ENCODE results near the gene FOXI2.

Gene FOXI2

GRCh38 chr10:127736915-127737562 lies at the start of gene FOXI2:
TSS of gene FOXI2 (plus strand) at chr10:127737185. CDS start at chr10:127737274, 89 bp downstream.
- no peak for DNase-seq

- DNase-seq = no peak
These were observed 49.4 kb upstream of the FOXI2 start for GRCh38 chr10:127687548-127687947.

- no peak for DNase-seq
These were observed 46.7 kb upstream of the FOXI2 start for GRCh38 chr10:127690176-127690835.

GRCh38 chr10:127694580-127695193 lies 42.3 kb upstream of the FOXI2 start:
- peak; percentile 4 for DNase-seq

GRCh38 chr10:127695431-127695830 lies 41.6 kb upstream of the FOXI2 start:
- no peak for DNase-seq

GRCh38 chr10:127698886-127699285 lies 38.1 kb upstream of the FOXI2 start:
- no peak for DNase-seq

- DNase-seq = no peak
These were observed 37.7 kb upstream of the FOXI2 start for GRCh38 chr10:127699311-127699710.

GRCh38 chr10:127702271-127702670 lies 34.7 kb upstream of the FOXI2 start:
- no peak for DNase-seq

GRCh38 chr10:127715249-127715648 lies 21.7 kb upstream of the FOXI2 start:
- no peak for DNase-seq

GRCh38 chr10:127715782-127716378 lies 21.1 kb upstream of the FOXI2 start:
- DNase-seq = peak; percentile 9

GRCh38 chr10:127720142-127720541 lies 16.8 kb upstream of the FOXI2 start:
- no peak for DNase-seq

GRCh38 chr10:127720903-127721302 lies 16.1 kb upstream of the FOXI2 start:
- DNase-seq = no peak

GRCh38 chr10:127734753-127735152 lies 2.2 kb upstream of the FOXI2 start:
- no peak for DNase-seq

GRCh38 chr10:127735156-127735555 lies 1.8 kb upstream of the FOXI2 start:
- DNase-seq = no peak

- no peak for DNase-seq
These were observed 1.2 kb upstream of the FOXI2 start for GRCh38 chr10:127735723-127736221.

GRCh38 chr10:127736222-127736914 lies 617 bp upstream of the FOXI2 start:
- DNase-seq = no peak

- no peak for DNase-seq
These were observed 852 bp downstream of the FOXI2 start for GRCh38 chr10:127737563-127738511.

GRCh38 chr10:127738512-127739424 lies 1.8 kb downstream of the FOXI2 start:
- no peak for DNase-seq

- no peak for DNase-seq
These were observed 2.9 kb downstream of the FOXI2 start for GRCh38 chr10:127739908-127740307.

- no peak for DNase-seq
These were observed 3.6 kb downstream of the FOXI2 start for GRCh38 chr10:127740596-127740995.

- DNase-seq = no peak
These were observed 6.2 kb downstream of the FOXI2 start for GRCh38 chr10:127743205-127743604.

Measured in fibroblast of upper back skin (primary cell).